Breast epithelium (tissue), 4 donors: Measurements from ENCODE around the gene SLC35A2. TPM values are rescaled to one million over a fixed set of nuclear protein-coding genes. Genes with fewer than 3 reads are reported as not detected.
A peak's percentile ranks its signal among the peaks of the same experiment; 100 is the strongest.

Source experiments
- DNase-seq, 2 donors: peaks; one replicate each; pipeline ENCODE4 v3.0.0-alpha.2; 2019; ENCODE audit warnings: low spot score in 2 of 2
- H3K27ac ChIP-seq, 2 donors: fragments of 200-600 bp; sonication (generic) in 1 of 2; one replicate each; pipeline ENCODE4 v1.5.1; 2016 to 2019; ENCODE audit warnings: mild to moderate bottlenecking in 1 of 2
- H3K27me3 ChIP-seq, 2 donors: fragments of 200-600 bp; sonication (generic) in 1 of 2; one replicate each; pipeline versions ENCODE4 v1.5.1 to v1.6.0; 2017 to 2019; ENCODE audit warnings: control low read depth in 1 of 2, mild to moderate bottlenecking in 1 of 2
- H3K36me3 ChIP-seq: fragments of 200-600 bp; one replicate; pipeline ENCODE4 v1.5.1; 2019
- H3K4me1 ChIP-seq, 2 donors: fragments of 200-600 bp; sonication (generic); one replicate each; pipeline ENCODE4 v1.5.1; 2016 to 2019; ENCODE audit warnings: control low read depth in 1 of 2
- H3K4me3 ChIP-seq, 3 donors: fragments of 200-600 bp; sonication (generic); 1 replicate in 2 of 3; 2 replicates in 1 of 3; pipeline ENCODE4 v1.5.1; 2016 to 2019; ENCODE audit warnings: mild to moderate bottlenecking in 3 of 3, moderate library complexity in 2 of 3
- H3K9me3 ChIP-seq, 2 donors: fragments of 200-600 bp; sonication (generic) in 1 of 2; one replicate each; pipeline ENCODE4 v1.5.1; 2016 to 2019; ENCODE audit warnings: control low read depth in 1 of 2
- CTCF ChIP-seq, 3 donors: fragments of 450-650 bp; IDR thresholded peaks; one replicate each; pipeline ENCODE4 v1.5.1; 2016 to 2017; ENCODE audit warnings: antibody characterized with exemption in 3 of 3, mild to moderate bottlenecking in 3 of 3, moderate library complexity in 3 of 3
- POLR2A ChIP-seq: fragments of 450-650 bp; IDR thresholded peaks from one replicate; pipeline ENCODE4 v1.6.1; 2016; ENCODE audit warnings: antibody characterized with exemption, mild to moderate bottlenecking, moderate library complexity
- POLR2AphosphoS5 ChIP-seq, 3 donors: sonication (generic); formaldehyde crosslinking; IDR thresholded peaks; one replicate each; pipeline ENCODE4 v1.6.1; 2017; ENCODE audit warnings: antibody characterized with exemption in 3 of 3
- intact Hi-C: fragments of 100-400 bp; cut with DNase I; formaldehyde crosslinking; loops from one replicate; pipeline ENCODE4 v1.15.1; 2023; ENCODE audit warnings: low total_unique reads
- total RNA-seq, 3 donors: library from RNA; depleted of rRNA; stranded (reverse); fragments of >200 nt; gene quantifications; one replicate each; pipeline ENCODE4 v1.1.0, GENCODE V29; 2016

The SLC35A2 gene
- total RNA-seq, 3 donors from 2014 or later, result 10.9 to 17.3 (median 16.1) TPM

DNA sequence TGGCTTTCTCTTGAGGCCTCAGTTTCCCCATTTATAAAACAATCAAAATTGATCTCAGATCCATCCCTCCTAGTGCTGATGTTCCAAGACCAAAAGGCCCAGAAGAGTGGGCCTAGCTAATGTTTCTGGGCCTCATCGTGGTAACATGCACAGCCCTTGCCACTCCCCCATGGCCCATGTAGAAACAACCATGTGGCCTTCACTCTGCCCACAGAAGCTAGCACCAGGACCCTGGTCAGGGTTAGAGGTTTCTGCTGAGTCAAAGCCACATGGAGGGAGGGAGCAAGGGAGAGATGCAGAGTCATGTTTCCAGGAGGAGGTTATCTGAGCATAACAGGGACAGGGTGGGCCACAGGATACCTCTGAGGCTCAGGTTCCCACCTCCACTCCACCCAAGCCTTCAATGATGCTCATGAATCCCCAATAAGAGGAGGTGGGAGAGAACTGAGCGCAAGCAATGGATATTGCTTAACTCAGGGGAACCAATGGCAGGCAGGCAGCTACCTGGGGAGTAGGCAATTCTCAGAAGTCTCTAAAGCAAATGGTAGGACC is 29.0 kb upstream of the SLC35A2 start:
- Histone ChIP-seq H3K36me3 (no peaks in the 10 kb centered on the region), H3K27ac (no peak overlapping the region), H3K4me1 (no peaks in the 10 kb centered on the region), H3K9me3 (no peaks in the 10 kb centered on the region), H3K4me3 (no peak overlapping the region), H3K27me3 (peaks cover 0 to 37% of the 10 kb centered on the region in 2 donors)
- DNase-seq, result no peak
- TF ChIP-seq CTCF (IDR thresholded peaks at IDR 0.05) (no peak), POLR2A (no peak), POLR2AphosphoS5 (IDR thresholded peaks at IDR 0.05) (no peak)
- intact Hi-C loops, result loop anchor here (5.0 kb wide), 1 partner anchor 707 kb away; no protein-coding TSS in a partner anchor

GRCh38 chrX:48939524-48940228 is 28.2 kb upstream of the SLC35A2 start:
- peak overlapping the region in 1 of 2 donors; percentile 7 for H3K27ac ChIP-seq
- TF ChIP-seq CTCF (IDR thresholded peaks at IDR 0.05) (no peak), POLR2A (no peak), POLR2AphosphoS5 (IDR thresholded peaks at IDR 0.05) (no peak)
- no peaks in the 10 kb centered on the region for H3K4me1 ChIP-seq
- no peaks in the 10 kb centered on the region for H3K36me3 ChIP-seq
- H3K9me3 ChIP-seq, result no peaks in the 10 kb centered on the region
- peaks cover 0 to 40% of the 10 kb centered on the region in 2 donors for H3K27me3 ChIP-seq
- intact Hi-C loops, result loop anchor here (5.0 kb wide), 1 partner anchor 708 kb away; no protein-coding TSS in a partner anchor
- DNase-seq, result no peak
- H3K4me3 ChIP-seq, result no peak overlapping the region

GRCh38 chrX:48938721-48939425 is 27.4 kb upstream of the SLC35A2 start:
- peaks cover 0 to 48% of the 10 kb centered on the region in 2 donors for H3K27me3 ChIP-seq
- H3K4me3 ChIP-seq, result no peak overlapping the region
- no peaks in the 10 kb centered on the region for H3K36me3 ChIP-seq
- intact Hi-C loops, result no loop called here
- no peak for DNase-seq
- no peaks in the 10 kb centered on the region for H3K4me1 ChIP-seq
- H3K27ac ChIP-seq, result peak overlapping the region; percentile 7 to 52
- H3K9me3 ChIP-seq, result no peaks in the 10 kb centered on the region
- TF ChIP-seq POLR2A, result no peak
- TF ChIP-seq CTCF (IDR thresholded peaks at IDR 0.05), result no peak
- TF ChIP-seq POLR2AphosphoS5 (IDR thresholded peaks at IDR 0.05), result no peak

- Histone ChIP-seq H3K9me3 (no peaks in the 10 kb centered on the region), H3K4me1 (no peaks in the 10 kb centered on the region), H3K4me3 (peak overlapping the region in 1 of 3 donors; percentile 15), H3K27me3 (peaks cover 0 to 49% of the 10 kb centered on the region in 2 donors), H3K27ac (peak overlapping the region; percentile 19 to 72), H3K36me3 (no peaks in the 10 kb centered on the region)
- TF ChIP-seq POLR2AphosphoS5 (IDR thresholded peaks at IDR 0.05), result peak in 1 of 3 donors; percentile 42
- no peak for TF ChIP-seq CTCF (IDR thresholded peaks at IDR 0.05)
- TF ChIP-seq POLR2A, result no peak
- DNase-seq, result peak in 1 of 2 donors; percentile 51
- intact Hi-C loops, result no loop called here
Measured at GRCh38 chrX:48937054-48937907, 25.8 kb upstream of the SLC35A2 start.
